SU-DHL-6 (cell line): ENCODE data around the gene LHFPL4.
"Not testable (repeated sequence)": the region's sequence is repeated elsewhere in the genome, so short reads cannot be mapped to it uniquely, and the experiment has no call there.

Experiments
- H2AFZ ChIP-seq: fragments of 200-600 bp; sonication (generic); 2 replicates; pipeline ENCODE4 v1.6.1; 2014; ENCODE audit warnings: low read depth, mild to moderate bottlenecking, moderate library complexity, mixed read lengths, antibody characterized with exemption, low read length; ENCODE audit not compliant: severe bottlenecking
- H3F3A ChIP-seq: fragments of 200-600 bp; shearing (Covaris generic); 2 replicates; pipeline ENCODE4 v1.6.0; 2016; ENCODE audit warnings: antibody characterized with exemption, mild to moderate bottlenecking; ENCODE audit not compliant: insufficient read depth
- H3K27ac ChIP-seq: fragments of 200-600 bp; sonication (generic); 2 replicates; pipeline ENCODE4 v1.5.1; 2016; ENCODE audit warnings: low read depth, mild to moderate bottlenecking, low read length, moderate library complexity, mixed read lengths
- H3K27me3 ChIP-seq: fragments of 200-600 bp; sonication (generic), shearing (Covaris generic); 2 replicates; pipeline ENCODE4 v1.6.0; 2014; ENCODE audit warnings: mild to moderate bottlenecking, low read length
- H3K36me3 ChIP-seq: fragments of 200-600 bp; sonication (generic); 2 replicates; pipeline ENCODE4 v1.6.1; 2014; ENCODE audit warnings: mild to moderate bottlenecking, low read length, mixed read lengths
- H3K4me2 ChIP-seq: fragments of 300-600, 200-600 bp; shearing (Covaris generic), sonication (generic); 2 replicates; pipeline ENCODE4 v1.6.0; 2014; ENCODE audit warnings: low read length, low read depth, mild to moderate bottlenecking; ENCODE audit not compliant: poor library complexity, severe bottlenecking
- H3K4me3 ChIP-seq: fragments of 200-600 bp; sonication (generic); 2 replicates; pipeline ENCODE4 v1.5.1; 2014; ENCODE audit warnings: antibody characterized with exemption, low read length, mild to moderate bottlenecking, mixed read lengths; ENCODE audit not compliant: insufficient read depth, poor library complexity, severe bottlenecking
- H3K79me2 ChIP-seq: fragments of 200-600 bp; sonication (generic); 2 replicates; pipeline ENCODE4 v1.6.1; 2014; ENCODE audit warnings: mild to moderate bottlenecking, low read length, moderate library complexity; ENCODE audit not compliant: insufficient read depth
- H3K9ac ChIP-seq: fragments of 200-600 bp; sonication (generic); 2 replicates; pipeline ENCODE4 v1.7.0; 2014; ENCODE audit warnings: mild to moderate bottlenecking, low read length
- H3K9me2 ChIP-seq: fragments of 200-600 bp; sonication (generic); replicated peaks from 2 replicates; pipeline ENCODE4 v1.6.1; 2014; ENCODE audit warnings: low read length; ENCODE audit not compliant: insufficient read depth
- H3K9me3 ChIP-seq: fragments of 200-600 bp; sonication (generic); 2 replicates; pipeline ENCODE4 v1.6.1; 2014; ENCODE audit warnings: low read length, mixed read lengths; ENCODE audit not compliant: insufficient read depth
- H4K20me1 ChIP-seq: fragments of 200-600 bp; sonication (generic); 2 replicates; pipeline ENCODE4 v1.6.1; 2014; ENCODE audit warnings: low read depth, mild to moderate bottlenecking, antibody characterized with exemption, low read length, moderate library complexity, mixed read lengths
- CTCF ChIP-seq: fragments of 200-600 bp; sonication (generic); IDR thresholded peaks from one replicate; pipeline ENCODE4 v1.5.1; 2017; ENCODE audit warnings: antibody characterized with exemption, mild to moderate bottlenecking, low read length, moderate library complexity; ENCODE audit not compliant: insufficient read depth, poor library complexity, severe bottlenecking
- EZH2phosphoT487 ChIP-seq: fragments of 200-600 bp; sonication (generic), shearing (Covaris generic); conservative IDR thresholded peaks from 2 replicates; pipeline ENCODE4 v1.6.1; 2018; ENCODE audit warnings: mild to moderate bottlenecking, antibody characterized with exemption, low read length, moderate library complexity, mixed read lengths

LHFPL4 gene

GRCh38 chr3:9498781-9499180 is 54.8 kb downstream of the LHFPL4 start:
- H4K20me1 ChIP-seq: no peaks in the 10 kb centered on the region
- H3K9ac ChIP-seq: no peak overlapping the region
- no peak overlapping the region for H2AFZ ChIP-seq
- H3K4me2 ChIP-seq: no peak overlapping the region
- no peaks in the 10 kb centered on the region for H3K79me2 ChIP-seq
- H3K27me3 ChIP-seq: no peaks in the 10 kb centered on the region
- H3K27ac ChIP-seq: no peak overlapping the region
- no peaks in the 10 kb centered on the region for H3K36me3 ChIP-seq
- no peaks in the 10 kb centered on the region for H3F3A ChIP-seq
- no peaks in the 10 kb centered on the region for H3K9me2 ChIP-seq
- no peak for TF ChIP-seq CTCF
- TF ChIP-seq EZH2phosphoT487: no peak
- H3K4me3 ChIP-seq: no peak overlapping the region
- H3K9me3 ChIP-seq: no peaks in the 10 kb centered on the region

GRCh38 chr3:9497821-9498565 is 55.6 kb downstream of the LHFPL4 start:
- H3F3A ChIP-seq: no peaks in the 10 kb centered on the region
- no peaks in the 10 kb centered on the region for H3K79me2 ChIP-seq
- H4K20me1 ChIP-seq: no peaks in the 10 kb centered on the region
- H3K9me2 ChIP-seq: no peaks in the 10 kb centered on the region
- no peak overlapping the region for H3K4me2 ChIP-seq
- no peaks in the 10 kb centered on the region for H3K27me3 ChIP-seq
- no peak for TF ChIP-seq EZH2phosphoT487
- TF ChIP-seq CTCF: no peak
- H3K9ac ChIP-seq: no peak overlapping the region
- no peak overlapping the region for H2AFZ ChIP-seq
- H3K27ac ChIP-seq: no peak overlapping the region
- H3K4me3 ChIP-seq: no peak overlapping the region
- H3K9me3 ChIP-seq: no peaks in the 10 kb centered on the region
- H3K36me3 ChIP-seq: no peaks in the 10 kb centered on the region

DNA sequence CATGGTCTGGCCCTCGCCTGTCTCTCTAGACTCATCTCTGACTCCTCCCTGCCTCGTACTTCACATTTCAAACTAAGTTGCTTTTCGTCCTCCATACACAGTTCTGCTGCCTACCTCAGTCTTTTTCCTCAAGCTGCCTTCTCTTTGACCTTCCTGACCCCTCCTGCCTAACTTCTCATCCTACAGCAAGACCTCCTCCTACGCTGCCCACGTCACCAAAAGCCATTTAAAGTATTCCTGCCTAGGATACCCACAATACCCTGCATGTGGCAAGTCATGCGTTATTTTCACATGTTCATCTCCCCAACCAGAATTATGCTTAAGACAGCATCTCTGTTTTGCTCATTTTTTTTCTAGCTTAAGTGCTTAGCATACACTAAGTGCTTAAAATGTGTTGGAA is 56.7 kb downstream of the LHFPL4 start:
- no peaks in the 10 kb centered on the region for H4K20me1 ChIP-seq
- no peaks in the 10 kb centered on the region for H3K27me3 ChIP-seq
- no peak overlapping the region for H3K9ac ChIP-seq
- H3K27ac ChIP-seq: no peak overlapping the region
- no peaks in the 10 kb centered on the region for H3F3A ChIP-seq
- no peak for TF ChIP-seq EZH2phosphoT487
- TF ChIP-seq CTCF: no peak
- no peak overlapping the region for H3K4me3 ChIP-seq
- H2AFZ ChIP-seq: no peak overlapping the region
- H3K4me2 ChIP-seq: no peak overlapping the region
- no peaks in the 10 kb centered on the region for H3K9me3 ChIP-seq
- H3K79me2 ChIP-seq: no peaks in the 10 kb centered on the region
- H3K9me2 ChIP-seq: no peaks in the 10 kb centered on the region
- H3K36me3 ChIP-seq: no peaks in the 10 kb centered on the region

DNA sequence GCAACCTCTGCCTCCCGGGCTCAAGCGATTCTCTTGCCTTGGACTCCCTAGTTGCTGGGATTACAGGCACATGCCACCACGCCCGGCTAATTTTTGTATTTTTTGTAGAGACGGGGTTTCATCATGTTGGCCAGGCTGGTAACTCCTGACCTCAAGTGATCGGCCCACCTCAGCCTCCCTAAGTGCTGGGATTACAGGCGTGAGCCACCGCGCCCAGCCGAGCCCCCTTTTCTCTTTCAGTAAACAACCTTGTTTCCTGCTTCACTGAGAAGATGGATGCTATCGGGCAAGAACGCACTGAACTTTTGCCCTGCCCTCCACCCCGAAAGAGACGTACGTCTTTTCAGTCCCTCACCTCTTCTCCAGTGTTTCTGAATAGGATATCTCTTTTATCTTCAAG is 59.6 kb downstream of the LHFPL4 start:
- not testable (repeated sequence) for H3K36me3 ChIP-seq, H3K27me3 ChIP-seq, H3K9me2 ChIP-seq, H3K79me2 ChIP-seq, H2AFZ ChIP-seq, H4K20me1 ChIP-seq, H3F3A ChIP-seq, H3K4me2 ChIP-seq, H3K27ac ChIP-seq, H3K4me3 ChIP-seq, H3K9ac ChIP-seq, H3K9me3 ChIP-seq
